HG03442 (cell line): ENCODE data around the gene GAL3ST3.
"Not testable (repeated sequence)": the region's sequence is repeated elsewhere in the genome, so short reads cannot be mapped to it uniquely, and the experiment has no call there.

Experiments
- ATAC-seq: cut with Tn5 transposase; IDR thresholded peaks from one replicate; pipeline ENCODE4 v1.9.1; 2021; ENCODE audit warnings: mild to moderate bottlenecking, moderate library complexity; ENCODE audit not compliant: unreplicated experiment

GAL3ST3 gene

GRCh38 chr11:66045177-66045639, 3.8 kb downstream of the GAL3ST3 start:
- ATAC-seq = peak; percentile 57

DNA sequence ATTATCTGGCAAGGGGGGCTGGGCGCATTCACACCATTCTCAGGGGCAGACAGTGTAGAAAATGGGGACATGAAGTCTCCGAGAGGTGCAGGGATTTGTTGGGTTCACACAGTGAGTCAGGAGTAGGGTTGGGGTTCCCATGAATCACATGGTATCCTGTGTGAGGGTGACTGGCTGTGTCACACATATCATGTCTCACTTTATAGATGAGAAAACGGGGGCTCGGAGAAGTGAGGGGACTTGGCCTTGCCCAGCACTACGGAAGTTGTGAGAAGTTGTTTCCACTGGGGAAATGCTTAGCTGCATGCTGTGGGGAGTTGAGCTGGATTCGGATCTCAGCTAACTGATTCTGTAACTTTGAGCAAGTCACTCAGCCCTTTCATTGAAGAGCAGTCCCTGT, 4.2 kb downstream of the GAL3ST3 start:
- no peak for ATAC-seq

GRCh38 chr11:66042996-66043906, 5.7 kb downstream of the GAL3ST3 start:
- ATAC-seq = no peak

DNA sequence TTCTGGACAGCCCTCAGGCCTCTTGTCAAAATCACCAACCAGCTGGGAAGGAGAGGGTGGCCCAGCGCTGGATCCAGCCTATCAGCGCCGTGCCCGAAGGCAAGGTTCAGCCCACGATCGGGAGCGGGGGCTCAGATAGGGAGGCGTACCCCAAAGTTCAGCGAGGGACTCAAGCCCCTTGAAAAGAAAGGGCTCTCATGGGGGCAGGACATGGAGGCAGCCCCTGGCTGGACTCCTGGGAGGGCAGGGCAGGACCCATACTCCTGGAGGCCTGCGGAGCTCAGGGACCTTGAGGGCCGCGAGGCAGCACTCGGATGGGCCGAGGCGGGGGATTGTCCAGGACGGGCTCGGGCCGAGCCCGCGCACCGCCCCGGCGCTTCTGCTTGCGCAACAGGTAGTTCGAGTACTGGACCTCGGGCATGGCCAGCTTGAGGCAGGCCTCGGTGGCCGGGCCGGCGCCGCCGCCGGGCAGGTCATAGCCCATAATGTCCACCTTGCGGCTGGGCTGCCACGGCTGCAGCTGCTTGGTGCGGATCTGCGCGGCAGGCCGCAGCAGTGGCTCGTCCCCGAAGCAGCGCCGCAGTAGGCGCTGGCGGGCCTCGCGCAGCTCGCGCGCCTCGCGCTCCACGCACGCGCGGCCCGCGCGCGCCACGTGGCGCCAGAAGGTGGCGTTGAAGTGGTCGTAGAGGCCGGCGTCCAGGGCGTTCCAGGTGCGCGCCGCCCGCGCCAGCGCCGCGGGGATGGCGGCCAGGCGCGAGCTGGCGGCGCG, 6.5 kb downstream of the GAL3ST3 start:
- ATAC-seq = no peak

- ATAC-seq = no peak
These were observed 9.2 kb downstream of the GAL3ST3 start for GRCh38 chr11:66039765-66040164.

GRCh38 chr11:66037327-66037726, 11.6 kb downstream of the GAL3ST3 start:
- no peak for ATAC-seq

- ATAC-seq = no peak
These were observed 12.6 kb downstream of the GAL3ST3 start for GRCh38 chr11:66036334-66036710.

DNA sequence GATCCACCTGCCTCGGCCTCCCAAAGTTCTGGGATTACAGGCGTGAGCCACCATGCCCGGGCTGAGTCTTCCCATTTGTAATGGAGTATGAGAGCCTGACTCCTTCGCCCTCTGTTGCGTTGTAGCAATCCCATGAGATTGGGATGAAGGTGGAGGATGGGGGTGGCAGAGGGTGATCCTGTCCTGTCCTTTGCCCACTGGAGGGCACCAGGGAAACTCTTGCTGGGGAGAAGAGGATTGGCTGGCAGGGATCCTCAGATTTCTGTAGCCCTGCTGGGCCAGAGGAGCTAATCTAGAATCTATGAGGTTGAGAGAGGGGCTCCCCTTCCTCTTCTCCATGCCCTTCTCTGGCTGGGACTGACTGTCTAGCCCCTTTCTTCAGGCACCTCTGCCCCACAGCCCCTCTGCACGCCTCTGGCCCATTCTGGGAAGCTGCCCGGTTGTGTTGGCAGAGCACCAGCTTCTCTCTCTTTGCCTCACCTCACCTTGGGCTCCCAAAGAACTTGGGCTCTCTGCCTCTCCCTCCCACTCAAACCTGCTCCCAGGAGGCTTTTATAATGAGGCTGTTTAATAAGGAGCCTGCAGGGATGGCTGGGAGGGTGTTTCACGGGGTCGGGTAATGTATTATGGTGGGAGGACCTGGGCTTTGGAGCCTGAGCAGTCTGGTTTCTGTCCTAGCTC, 13.2 kb downstream of the GAL3ST3 start:
- no peak for ATAC-seq

DNA sequence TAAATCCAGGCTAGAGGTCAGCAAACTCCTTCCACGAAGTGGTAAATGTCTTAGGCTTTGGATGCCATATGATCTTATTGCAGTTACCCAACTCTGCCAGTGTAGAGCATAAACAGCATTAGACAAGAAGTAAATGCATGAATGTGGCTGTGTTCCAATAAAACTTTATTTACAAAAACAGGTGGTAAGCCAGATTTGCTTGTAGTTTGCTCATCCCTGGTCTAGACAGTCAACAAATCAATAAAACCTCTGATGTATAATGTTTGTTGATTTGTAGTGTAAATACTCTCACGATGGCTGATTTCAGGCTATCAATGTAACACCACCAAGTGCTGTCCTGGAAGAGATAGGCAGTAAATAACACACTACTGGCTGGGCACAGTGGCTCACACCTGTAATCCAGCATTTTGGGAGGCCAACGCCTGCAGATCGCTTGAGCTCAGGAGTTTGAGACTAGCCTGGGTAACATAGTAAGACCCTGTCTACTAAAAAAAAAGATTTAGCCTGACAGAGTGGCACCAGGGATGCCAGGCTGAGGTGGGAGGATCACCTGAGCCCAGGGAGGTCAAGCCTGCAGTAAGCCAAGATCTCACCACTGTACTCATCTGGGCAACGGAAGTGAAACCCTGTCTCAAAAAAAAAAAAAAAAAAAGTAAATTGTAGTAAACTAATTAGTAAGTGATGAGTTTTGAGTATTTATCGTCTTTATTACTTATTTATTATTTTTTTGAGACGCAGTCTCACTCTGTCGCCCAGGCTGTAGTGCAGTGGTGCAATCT, 15.8 kb downstream of the GAL3ST3 start:
- no peak for ATAC-seq

DNA sequence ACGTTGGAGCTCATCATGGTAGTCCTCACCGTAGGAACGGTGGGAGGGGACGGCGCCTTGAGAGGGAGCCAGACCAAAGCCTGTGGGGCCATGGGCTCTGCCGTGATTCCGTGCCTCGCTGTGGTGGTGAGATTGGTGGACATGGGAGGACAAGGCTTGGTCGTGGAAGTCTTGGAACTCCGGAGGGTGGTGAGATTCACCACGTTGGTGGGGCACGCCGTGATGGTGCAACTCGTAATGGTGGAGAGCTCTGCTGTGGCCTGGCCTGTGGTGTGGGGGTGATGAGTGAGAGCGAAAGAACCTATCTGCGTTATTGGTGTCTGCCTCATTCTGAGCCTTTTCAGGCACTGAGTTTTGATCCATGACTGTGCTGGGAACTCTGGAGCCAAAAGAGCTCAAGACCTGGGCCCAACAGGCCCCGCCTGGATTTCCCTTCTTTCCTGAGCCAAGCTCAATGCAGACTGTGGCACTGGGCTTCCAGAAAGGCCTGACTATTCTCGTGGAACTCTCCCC, 22.9 kb downstream of the GAL3ST3 start, which contains the start of gene CATSPER1:
Gene CATSPER1, minus strand, starts transcription at position 463 of the 513 bp plus-strand sequence. Its CDS starts 100 bp downstream, at position 363.
- ATAC-seq = no peak

GRCh38 chr11:66023186-66023440, 25.8 kb downstream of the GAL3ST3 start:
- ATAC-seq = not testable (repeated sequence)

GRCh38 chr11:66022401-66023185, 26.4 kb downstream of the GAL3ST3 start:
- no peak for ATAC-seq

DNA sequence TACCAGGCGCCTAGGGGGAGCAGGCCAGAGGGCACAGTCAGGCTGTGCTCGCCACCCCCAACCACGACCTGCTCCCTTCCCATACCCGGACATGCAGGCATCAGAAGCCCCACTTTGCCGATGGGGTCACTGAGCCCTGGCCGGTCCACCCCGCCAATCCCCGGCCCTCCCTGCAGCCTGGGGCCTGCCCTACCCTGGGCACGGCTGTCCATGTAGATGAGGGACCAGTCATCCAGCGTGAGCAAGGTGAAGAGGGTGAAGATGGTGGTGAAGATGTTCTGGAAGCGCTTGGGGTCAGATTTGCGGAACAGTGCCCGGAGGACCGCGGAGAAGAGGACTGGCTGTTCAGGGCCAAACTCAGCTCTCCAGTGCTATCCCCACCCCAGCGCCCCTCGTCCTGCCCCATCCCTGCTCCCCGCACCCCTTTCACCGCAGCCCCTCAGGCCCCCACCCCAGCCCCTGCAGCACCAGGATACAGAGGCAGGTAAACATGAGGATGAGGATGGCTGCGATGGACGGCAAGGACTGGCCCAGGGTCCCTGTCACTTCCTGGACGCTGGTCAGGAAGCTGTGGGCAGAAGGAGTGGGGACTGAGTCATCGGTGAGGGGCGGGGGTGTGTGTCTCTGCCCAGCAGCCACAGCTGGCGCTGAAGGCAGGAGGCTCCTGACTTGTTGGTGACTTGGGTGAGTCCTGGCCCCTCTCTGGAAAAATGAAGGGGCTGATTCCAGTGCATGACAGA, 28.2 kb downstream of the GAL3ST3 start:
- ATAC-seq = no peak

- ATAC-seq = no peak
These were observed 28.7 kb downstream of the GAL3ST3 start for GRCh38 chr11:66020212-66020611.

DNA sequence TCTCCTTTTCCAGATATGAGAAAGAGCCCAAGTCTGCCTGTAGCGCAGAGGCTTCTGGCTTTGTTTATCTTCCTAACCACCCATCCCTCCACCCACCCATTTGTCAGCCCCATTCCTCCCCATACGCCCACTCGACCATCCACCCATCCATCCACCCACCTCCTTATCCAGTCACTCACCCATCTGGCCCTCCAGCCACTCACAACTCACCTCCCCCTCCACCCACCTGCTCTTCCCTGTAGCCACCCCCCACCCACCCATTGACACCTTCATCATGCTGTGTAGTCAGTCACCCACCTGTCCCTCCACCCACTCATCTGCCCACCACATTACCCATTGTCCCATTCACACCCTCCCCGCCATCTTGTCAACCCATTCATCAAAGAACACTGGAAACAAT, 31.6 kb downstream of the GAL3ST3 start:
- no peak for ATAC-seq

DNA sequence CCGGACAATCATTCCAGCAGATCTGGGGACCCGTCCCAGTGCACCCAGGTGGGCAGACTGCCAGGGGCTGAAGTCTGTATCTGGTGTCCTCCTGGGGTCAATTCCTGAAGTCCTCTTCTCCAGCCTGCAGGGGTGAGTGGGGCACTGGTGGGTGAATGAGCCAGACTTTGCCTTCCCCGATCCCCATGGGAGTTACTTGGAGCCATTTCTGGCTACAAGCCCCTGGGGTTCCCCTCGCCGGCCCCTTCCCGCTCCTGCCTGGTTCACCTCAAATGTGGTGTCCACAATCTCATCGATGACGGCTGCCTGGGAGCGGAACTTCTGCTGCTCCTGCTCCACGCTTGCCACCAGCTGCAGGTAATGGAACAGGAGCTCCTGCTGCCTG, 32.2 kb downstream of the GAL3ST3 start:
- no peak for ATAC-seq

DNA sequence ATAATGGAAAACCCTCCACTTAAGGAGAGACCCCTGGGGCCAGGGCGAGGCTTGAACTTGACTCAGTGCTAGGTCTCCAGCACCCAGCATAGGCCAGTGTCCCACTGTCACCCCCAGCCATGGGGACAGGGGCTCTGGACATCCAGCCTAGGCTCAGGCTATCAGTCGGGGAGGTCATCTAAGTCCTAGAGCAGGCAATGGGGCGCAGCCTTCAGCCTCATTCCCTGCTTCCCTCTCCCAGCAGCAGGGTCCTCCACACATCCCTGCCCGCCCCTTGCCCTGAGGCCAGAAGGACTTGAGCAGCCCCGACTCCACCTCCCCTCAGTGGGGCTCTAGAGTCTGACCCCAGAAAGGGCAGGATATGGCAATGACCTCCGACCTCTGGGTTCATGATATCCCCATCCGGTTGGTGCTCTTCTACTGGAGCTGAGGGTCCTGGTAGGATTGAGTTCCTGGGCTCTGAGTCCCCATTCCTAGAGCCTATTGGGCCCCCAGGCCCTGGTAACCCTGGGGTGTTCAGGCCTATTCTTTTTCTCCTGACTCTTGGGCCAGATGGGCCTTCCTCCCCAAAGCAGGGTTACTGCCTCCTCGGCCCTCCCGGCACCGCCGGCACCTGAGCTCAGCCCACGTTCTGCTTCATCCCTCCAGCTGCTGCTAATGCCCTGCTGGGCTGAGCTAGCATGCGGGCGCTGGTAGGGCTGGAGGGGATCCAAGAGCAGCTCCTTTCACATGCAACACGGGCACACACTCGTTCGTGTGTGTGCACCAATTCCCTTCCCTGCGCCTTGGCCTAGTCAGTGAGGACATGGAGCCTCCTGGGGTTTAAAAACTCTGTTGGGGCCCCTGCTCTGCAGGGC, 32.8 kb downstream of the GAL3ST3 start:
- ATAC-seq = no peak

DNA sequence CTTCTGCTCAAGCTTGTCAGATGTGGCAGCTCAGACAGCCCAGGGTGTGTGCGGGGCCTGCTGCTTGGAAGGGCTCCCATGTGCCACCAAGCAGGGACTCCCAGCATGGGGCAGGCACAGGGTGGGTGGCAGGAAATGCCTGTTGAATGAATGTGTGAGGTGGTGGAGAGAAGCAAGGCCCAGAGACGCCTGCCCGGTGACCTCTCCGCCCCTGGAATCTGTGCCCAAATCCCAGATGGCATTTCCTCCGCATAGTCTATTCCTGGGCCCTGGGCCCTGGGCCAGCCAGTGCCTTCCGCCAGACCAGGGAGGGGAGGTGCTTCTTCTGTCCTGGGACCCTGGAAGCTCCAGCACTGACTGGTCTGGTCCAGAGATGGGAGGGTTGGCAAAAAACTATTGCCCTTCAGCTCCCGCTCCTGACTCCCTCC, 33.5 kb downstream of the GAL3ST3 start:
- ATAC-seq = no peak
